ENCODE measurements around the gene POLR1A.

The POLR1A gene

DNA sequence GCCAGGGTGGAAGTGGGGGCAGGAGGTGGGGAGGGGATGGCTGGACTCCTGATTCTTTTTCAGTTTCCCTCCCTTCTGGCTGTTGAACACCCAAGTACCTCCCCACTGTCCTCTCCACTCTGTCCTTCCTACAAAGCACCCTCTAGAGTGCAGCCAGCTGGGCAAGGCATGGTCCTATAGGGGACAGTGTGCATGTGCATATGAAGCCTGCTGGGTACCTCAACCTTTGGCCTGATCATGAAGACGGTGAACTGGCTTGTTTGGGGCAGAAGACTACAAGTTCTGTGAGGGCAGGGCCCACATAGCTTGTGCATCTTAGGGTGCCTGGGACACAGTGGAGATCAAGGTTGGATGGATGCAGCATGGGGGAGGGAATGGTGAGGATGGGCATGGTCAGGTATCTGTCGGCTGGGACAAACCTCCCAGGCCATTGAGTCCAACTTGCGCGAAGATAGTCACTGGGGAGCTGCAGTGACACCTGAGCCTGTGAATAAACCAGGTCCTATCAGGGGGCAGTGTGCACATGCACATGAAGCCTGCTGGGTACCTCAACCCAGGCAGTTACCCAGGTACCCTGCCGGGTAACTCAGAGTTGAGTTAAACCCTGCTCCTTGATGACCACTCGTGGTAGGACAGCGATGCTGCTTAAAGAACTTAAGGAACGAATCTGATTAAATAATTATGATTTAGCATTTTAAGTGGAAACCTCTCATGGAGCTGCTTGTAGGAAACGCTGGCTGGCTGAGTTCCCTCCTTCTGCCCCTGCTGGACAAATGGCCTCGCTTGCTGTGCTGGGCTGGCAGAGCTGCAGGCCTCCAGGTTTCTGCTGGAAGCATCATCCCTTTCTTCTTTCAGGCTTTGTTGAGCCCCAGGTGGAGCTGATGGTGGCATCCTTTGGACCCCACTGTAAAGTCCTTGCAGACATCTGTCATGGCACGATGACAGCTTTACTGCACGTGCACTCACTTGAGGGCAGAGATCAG, 84.0 kb downstream of the POLR1A start:
- DNase-seq (ENCODE audit: low spot score) = no peak

DNA sequence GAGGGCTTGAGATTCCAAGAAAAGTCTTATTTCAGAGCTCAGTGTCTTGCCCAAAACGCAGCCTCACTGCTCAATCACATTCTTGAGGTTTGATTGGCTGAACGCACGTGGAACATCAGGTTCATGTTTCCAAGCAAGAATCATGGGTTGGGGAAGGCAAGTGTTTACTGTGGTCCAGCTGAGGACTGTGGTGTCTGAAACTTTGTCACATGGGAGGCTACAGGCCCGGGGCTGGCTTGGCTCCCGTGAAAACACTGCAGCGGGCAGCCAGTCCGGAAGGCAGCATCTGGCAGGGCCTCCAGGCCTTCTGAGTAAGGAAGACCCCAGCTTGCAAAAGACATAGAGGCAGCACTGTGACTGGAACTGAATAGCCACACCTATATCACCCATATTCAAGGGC, 84.7 kb downstream of the POLR1A start:
- no peak for DNase-seq (ENCODE audit: low spot score)

DNA sequence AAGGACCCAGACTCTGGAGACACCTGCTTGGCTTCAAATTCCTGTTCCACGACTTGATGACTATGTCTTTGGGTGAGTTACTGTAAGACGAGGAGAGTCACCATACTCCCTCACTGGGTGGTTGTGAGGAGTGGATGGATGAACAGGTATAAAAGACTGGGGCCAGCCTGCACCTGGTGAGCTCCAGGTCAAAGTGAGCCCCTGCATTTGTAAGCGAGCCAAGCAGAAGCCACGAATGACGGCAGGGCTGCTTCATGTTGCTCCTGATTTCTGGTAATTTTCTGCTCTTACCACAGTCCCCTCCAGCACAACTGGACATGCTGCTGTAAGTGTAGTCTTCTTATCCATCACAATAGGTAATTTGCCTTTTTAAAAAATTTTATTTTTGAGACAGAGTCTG, 86.6 kb downstream of the POLR1A start:
- DNase-seq (ENCODE audit: low spot score) = no peak

DNA sequence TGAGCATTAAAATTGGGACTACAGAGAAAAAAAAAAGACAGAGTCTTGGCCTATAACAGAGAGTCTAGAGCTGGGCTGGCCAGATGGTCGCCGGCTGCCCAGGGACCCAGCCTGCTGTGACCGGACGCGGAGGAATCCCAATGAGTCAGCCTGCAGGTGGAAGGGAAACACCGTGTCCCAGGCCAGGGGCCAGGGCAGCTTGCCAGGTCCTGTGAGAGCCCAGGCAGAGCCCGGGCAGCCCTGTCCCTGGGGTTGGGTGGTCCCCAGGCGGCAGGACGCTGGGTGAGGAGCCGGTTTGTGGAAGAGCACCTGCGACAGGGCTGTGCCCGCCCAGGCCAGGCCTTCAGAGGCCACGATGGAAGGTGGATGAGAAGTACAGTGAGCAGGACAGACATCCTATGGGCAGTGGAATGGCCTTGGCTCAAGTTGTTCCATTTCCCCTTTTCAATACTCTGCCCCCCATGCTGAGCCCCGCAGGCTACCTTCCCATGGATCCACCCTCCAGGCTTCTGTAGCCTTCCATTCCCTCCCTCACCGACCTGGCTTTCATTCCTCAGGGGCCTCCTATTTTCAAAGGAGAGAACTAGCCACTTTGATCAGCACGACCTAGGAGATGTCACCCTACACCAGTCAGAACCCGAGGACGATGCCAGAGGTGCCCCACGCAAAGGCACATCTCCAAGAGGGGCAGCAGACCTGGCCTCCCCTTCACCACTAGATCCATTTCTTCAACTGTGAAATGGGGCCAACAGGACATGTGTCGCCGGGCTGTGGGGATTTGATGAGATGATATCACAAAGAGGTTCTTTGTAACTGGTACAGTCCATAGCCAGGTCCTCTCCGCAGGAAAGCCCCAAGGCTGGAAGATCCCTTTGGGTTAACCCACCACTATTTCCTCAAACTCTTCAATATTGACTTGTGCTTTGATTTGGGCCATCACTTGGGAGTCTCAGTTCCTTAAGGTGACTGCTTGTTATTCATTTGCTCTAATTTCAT, 87.5 kb downstream of the POLR1A start:
- DNase-seq (ENCODE audit: low spot score) = no peak

DNA sequence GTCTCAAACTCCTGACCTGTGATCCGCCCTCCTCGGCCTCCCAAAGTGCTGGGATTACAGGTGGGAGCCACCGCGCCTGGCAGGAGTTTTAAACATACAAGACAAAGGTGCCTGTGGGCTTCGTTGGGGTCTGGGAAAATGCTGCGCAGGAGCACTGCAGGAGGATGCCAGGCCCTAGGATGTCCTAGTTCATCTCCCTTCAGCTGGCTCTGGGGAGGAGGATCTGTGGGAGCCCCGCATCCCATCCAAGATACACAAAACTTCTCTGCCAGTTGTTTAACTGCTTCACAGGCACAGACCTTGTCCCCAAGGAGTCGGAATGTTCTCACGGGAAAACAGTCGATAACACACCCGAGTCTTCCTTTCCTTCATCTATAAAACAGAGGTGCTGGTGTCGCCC, 89.1 kb downstream of the POLR1A start:
- no peak for DNase-seq (ENCODE audit: low spot score)

DNA sequence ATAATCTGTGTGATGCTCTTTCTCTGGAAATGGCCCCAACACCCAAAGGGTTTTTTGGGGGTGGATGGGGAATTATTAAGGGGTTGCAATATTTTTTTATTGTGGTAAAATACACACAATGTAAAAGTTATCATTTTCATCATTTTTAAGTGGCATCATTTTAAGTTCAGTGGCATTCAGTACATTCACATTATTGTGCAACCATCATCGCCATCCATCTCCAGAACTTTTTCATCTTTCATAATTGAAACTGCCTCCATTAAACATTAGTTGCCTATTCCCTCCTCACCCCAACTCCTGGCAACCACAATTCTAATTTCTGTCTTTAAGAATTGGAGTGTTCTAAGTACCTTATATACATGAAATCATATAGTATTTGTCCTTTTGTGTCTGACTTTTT, 90.0 kb downstream of the POLR1A start:
- no peak for DNase-seq (ENCODE audit: low spot score)

DNA sequence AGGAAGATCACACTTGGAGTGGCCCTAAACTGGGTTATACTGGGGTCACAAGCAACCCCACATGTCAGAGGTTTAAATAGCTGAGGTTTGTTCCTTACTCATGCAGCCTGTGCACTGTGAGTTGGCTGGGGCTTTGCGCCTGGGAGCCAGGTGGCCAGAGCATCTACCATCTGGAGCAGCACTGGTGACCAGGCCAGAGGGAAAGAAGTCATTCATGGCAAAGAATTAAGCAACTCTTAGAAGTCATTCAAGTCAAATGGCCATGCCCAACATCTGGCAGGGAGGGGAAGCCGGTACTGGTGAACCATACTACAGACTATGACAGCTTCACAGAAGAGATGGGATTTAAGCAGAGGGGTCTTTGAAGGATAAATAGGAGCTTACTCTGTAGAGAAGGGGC, 90.7 kb downstream of the POLR1A start:
- no peak for DNase-seq (ENCODE audit: low spot score)

DNA sequence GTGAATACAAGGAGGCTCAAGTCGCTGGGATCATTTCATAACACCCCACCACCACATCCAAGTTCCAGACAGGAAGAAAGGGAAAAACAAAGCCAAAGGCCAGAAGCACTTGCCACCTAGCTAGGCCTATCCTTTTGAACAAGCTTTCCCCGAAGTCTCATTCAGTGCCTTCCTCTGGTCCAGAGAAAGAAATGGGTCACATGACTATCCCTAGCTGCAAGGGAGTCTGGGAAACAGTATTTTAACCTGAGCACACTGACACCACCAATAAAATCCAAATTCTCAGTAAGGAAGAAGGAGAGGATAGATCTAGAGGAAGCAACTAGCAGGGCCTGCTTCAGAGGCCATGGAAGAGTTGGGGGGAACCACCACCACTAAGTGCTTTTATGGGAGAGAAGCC, 91.2 kb downstream of the POLR1A start:
- DNase-seq (ENCODE audit: low spot score) = no peak

DNA sequence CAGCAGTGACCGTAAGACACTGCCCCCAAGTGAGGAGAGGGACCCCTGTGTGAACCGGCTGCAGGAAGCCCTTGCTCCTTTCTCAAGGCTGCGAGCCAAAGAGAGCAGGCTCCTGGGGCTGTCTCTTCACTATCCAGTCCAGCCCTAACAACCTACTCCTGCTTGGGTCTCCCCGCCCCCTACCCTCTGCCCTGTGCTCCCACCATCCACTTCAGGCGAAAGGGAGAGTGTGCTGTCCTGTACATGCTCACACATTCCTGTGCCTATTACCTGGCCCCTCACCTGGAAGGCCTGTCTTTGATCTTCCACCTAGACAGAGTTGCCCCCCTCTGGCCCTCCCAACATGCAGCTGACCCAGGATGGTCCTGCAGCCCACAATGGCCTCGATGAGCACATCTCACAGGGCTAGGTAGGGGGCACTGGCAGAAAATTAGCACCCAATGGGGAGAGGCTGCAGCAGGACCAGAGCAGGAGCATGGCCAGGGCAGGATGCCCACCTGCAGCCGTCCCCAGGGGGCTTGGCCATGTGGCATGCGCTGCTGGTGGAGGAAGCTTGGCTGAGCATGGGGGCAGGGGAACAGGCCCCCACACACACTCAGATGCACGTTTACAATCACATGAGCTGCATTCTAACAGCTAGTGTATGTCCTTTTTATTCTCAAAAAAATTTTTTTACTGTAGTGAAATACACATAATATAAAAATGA, 93.5 kb downstream of the POLR1A start:
- DNase-seq (ENCODE audit: low spot score) = no peak

- DNase-seq (ENCODE audit: low spot score) = no peak
Measured at GRCh38 chr2:86011449-86011941, 94.2 kb downstream of the POLR1A start.

DNA sequence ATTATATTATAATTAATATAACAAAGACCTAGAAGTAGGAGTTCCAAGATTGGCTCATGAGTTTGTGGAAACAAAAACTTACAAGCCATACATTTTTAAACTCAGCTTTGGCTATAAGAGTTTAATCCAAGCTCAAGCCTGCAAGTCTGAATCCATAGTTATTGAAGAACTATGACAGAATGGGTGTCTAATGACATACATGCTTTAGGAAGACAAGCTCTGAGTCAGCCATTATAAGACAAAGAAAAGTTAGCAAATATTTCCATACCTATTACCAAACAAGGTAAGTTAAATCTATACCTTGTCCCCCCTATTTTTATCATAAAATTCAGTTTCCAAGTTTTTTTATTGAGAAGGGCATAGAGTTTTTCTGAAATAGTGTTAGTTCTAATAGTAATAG, 95.6 kb downstream of the POLR1A start:
- DNase-seq (ENCODE audit: low spot score) = no peak

DNA sequence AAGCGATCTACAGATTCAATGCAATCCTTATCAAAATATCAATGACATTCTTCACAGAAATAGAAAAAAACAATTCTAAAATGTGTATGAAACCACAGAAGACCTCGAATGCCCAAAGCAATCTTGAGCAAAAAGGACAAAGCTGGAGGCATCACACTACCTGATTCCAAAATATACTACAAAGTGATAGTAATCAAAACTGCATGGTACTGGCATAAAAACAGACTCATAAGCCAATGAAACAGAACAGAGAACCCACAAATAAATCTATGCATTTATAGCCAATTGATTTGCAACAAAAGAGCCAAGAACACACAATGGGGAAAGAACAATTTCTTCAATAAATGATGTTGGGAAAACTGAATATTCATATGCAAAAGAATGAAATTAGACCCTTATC, 99.2 kb downstream of the POLR1A start:
- no peak for DNase-seq (ENCODE audit: low spot score)

- no peak for DNase-seq (ENCODE audit: low spot score)
Measured at GRCh38 chr2:86003967-86004366, 101.7 kb downstream of the POLR1A start.

DNA sequence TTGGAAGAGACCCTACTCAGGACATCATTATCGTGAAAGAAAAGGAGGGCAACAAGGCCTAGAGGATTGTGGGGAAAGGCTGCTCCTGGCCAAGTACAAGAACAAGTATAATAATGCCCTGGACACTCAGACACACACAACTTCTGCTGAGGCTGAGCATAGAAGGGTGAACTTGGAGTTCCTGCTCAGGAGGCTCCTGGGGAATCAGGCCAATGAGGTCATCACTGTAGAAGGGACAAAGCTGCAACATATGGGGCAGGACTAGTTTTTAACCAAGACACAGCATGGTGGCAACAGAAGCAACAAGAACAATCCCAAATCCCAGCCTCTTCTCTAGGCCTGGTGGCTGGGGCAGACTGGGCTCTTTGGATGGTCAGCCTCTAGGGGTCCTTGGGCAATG, 102.6 kb downstream of the POLR1A start:
- no peak for DNase-seq (ENCODE audit: low spot score)

- DNase-seq (ENCODE audit: low spot score) = no peak
Measured at GRCh38 chr2:86002375-86002774, 103.3 kb downstream of the POLR1A start.

DNA sequence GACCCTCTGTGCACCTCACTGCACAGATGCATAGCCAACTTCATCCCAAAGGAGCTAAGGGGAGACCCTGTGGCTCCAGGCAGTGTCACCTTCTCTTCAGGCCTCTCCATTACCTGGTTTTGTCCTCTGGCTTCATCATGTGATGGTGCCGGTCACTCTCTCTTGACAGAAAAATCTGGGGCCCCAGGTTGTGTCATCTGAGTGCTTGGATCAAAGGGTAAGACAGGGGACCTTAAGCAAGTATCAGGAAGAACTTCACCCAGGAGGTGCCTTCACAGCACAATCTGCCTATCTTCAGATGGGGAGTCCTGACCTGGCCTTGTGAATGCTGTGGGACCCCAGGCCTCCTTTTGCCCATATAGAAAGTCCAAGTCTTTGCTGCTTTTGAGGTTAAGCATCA, 104.4 kb downstream of the POLR1A start:
- DNase-seq (ENCODE audit: low spot score) = no peak

DNA sequence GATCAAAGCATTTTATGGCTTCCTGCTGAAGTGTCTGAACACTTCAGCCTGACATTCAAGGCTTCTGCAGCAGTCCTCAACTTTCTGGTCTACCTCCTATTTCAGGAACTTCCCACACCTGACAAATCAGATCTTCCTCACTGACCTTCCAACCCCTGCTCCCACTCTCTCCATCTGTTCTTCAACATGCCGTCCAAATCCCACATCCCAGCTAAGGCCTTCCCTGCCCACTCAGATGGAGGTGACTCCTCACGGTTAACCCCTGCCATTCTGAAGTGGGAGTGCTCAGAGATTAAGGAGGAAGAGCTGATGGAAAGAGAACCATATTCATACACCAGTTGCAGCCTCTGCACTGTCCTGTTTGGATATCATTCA, 104.8 kb downstream of the POLR1A start:
- no peak for DNase-seq (ENCODE audit: low spot score)

DNA sequence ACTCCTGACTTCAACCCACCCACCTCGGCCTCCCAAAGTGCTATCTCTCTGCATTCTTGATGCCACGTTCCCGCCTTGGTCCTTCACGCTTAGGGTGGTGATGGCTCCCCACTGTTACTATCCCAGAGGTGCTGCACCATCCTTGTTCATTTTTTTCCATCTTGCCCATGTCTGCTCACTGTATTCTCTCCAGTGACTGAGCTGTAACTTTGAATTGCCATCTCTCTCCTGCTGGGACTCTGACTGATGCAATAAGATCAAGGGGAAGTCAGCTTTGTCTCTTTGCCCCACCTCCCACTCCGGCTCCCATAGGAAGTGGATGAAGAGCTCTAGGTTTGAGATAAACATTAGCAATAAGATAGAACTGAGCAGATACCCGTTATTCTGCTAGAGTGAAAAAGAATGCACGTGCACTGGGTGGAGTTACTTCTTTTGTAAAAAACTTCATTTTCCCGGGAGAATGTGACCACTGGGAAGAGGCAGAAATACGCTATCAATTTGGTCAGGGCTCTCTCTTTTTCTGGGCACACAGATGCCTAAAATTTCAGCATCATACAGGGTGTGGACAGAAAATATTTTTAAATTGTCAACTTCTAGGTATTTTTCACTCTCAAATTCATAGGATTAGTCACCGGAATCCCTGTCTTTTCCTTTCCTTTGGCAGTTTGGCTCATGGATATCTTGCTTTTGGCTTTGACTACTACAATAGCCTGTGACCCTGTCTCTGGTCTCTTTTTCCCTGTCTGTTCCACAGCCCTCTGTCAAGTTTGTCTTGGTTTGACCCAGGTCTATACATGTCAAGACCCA, 105.4 kb downstream of the POLR1A start:
- DNase-seq (ENCODE audit: low spot score) = no peak

DNA sequence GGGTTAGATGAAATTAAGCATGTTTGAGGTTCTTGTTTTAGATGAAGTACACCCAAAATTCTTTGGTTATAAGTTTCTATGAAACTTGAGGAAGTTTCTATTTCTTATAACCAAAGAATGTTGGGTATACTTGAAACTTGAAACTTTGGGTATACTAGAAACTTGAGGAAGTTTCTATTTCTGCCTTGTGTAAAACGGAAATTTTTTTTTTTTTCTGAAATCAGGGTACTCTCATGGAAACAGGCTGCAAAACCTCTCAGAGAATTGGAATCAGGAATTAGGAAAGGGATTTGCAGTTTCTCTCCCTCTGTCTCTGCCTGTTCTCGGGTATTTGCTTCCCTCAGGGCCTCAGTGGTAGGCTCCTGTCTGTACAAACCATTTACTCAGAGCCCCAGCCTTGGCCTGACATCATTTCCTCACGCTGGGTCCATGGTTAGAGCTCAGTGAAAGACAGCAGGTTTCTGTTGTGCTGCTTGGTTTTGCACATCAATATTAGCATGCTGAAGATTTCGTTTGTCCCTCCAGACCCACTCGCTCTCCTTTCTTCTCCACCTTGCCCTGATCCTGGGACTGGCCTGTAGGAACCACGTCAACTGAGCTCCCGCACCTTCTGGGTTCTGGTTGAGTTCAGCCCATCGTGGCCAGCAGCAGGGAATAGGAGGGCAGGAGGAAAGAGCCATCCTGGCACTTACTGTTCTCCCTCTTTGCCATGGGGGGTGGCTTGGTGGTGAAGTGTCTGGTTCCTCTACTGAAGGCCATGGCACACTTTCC, 106.4 kb downstream of the POLR1A start:
- DNase-seq (ENCODE audit: low spot score) = peak; percentile 63
